Measurements from ENCODE around the gene VPS41. TPM values are rescaled to one million over a fixed set of nuclear protein-coding genes. Genes with fewer than 3 reads are reported as not detected.
A peak's percentile ranks its signal among the peaks of the same experiment; 100 is the strongest.

The VPS41 gene
- total RNA-seq, 3 donors from 2014 or later (not counting 1 experiment from before 2014, with no cell fraction given), result 67.3 to 81.8 (median 78.9) TPM

GRCh38 chr7:38890597-38890996 lies 18.4 kb downstream of the VPS41 start:
- Mint-ChIP-seq H3K27ac (no peak overlapping the region), H3K36me3 (peaks cover under 1% of the 10 kb centered on the region)
- WGBS (ENCODE audit: insufficient coverage), result 92% methylated on average over 3 of the region's 6 CpGs

DNA sequence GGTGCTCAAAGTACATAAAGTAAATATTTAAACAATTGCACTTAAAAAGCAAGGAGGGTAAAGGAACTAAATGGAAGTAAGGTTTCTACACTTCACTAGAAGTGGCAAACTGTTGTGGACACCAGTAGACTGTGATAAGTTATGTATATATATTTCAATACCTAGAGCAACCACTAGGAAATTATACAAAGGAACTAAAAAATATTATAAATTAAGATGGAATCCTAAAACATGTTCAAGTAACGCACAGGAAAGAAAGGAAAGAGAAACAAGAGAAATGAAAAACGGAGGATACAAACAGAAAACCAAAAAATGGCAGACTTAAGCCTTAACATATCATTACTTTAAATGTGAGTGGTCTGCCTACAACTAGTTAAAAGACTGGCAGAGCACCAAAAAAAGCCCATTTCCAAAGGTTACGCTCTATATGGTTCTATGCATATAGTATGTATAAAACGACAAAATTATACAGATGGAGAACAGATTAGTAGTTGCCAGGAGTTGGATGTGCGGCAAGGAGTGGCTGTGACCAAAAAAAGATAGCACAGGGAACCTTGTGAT lies 19.0 kb downstream of the VPS41 start:
- Mint-ChIP-seq H3K36me3 (no peaks in the 10 kb centered on the region), H3K4me3 (no peak overlapping the region)

More at GRCh38 chr7:38890597-38890996, 18.4 kb downstream of the VPS41 start:
- Histone ChIP-seq H3K9me3 (ENCODE audit: control insufficient read depth, insufficient read depth, low read length) (no peaks in the 10 kb centered on the region), H3K36me3 (ENCODE audit: control insufficient read depth, insufficient read depth, low read length) (peaks cover 8% of the 10 kb centered on the region), H3K4me3 (ENCODE audit: low read length) (no peak overlapping the region), H3K27me3 (ENCODE audit: control insufficient read depth, insufficient read depth, low read length) (no peaks in the 10 kb centered on the region), H3K4me1 (ENCODE audit: control insufficient read depth, insufficient read depth, low read length) (no peaks in the 10 kb centered on the region), H3K27ac (ENCODE audit: low read length) (no peak overlapping the region)
- no peak for ATAC-seq
- peaks cover 43% of the 10 kb centered on the region in 2 donors for H3K4me1 Mint-ChIP-seq
- H3K9me3 Mint-ChIP-seq, result no peaks in the 10 kb centered on the region
- TF ChIP-seq, protein P1, sequence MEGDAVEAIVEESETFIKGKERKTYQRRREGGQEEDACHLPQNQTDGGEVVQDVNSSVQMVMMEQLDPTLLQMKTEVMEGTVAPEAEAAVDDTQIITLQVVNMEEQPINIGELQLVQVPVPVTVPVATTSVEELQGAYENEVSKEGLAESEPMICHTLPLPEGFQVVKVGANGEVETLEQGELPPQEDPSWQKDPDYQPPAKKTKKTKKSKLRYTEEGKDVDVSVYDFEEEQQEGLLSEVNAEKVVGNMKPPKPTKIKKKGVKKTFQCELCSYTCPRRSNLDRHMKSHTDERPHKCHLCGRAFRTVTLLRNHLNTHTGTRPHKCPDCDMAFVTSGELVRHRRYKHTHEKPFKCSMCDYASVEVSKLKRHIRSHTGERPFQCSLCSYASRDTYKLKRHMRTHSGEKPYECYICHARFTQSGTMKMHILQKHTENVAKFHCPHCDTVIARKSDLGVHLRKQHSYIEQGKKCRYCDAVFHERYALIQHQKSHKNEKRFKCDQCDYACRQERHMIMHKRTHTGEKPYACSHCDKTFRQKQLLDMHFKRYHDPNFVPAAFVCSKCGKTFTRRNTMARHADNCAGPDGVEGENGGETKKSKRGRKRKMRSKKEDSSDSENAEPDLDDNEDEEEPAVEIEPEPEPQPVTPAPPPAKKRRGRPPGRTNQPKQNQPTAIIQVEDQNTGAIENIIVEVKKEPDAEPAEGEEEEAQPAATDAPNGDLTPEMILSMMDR (IDR thresholded peaks at IDR 0.05), result no peak
- H3K27me3 Mint-ChIP-seq (ENCODE audit: low read depth in 2 of 2), result no peaks in the 10 kb centered on the region
- intact Hi-C loops (cut with micrococcal nuclease), result no loop called here
- DNase-seq, result no peak
- H3K4me3 Mint-ChIP-seq, result no peak overlapping the region

DNA sequence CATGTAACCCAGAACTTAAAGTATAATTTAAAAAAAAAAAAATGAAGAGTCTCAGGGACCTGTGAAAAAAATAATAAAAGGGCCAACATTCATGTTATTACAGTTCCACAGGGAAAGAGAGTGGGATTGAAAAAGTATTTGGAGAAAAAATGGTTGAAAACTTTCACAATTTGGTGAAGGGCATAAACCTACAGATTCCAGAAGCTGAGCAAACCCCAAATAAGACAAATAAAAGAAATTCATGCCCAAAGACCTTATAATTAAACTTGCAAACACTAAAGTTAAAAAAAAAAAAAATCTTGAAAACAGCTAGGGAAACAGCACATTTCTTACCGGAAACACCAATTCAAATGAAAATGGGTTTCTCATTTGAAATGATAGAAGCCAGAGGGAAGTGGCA lies 19.9 kb downstream of the VPS41 start:
- H3K27ac Mint-ChIP-seq, result peak overlapping the region in 1 of 2 donors; percentile 11
- H3K36me3 Mint-ChIP-seq, result no peaks in the 10 kb centered on the region
- peaks cover 42 to 48% of the 10 kb centered on the region in 2 donors for H3K4me1 Mint-ChIP-seq
- H3K27me3 Mint-ChIP-seq (ENCODE audit: low read depth in 2 of 2), result no peaks in the 10 kb centered on the region
- Histone ChIP-seq H3K4me3 (ENCODE audit: low read length) (no peak overlapping the region), H3K4me1 (ENCODE audit: control insufficient read depth, insufficient read depth, low read length) (no peaks in the 10 kb centered on the region), H3K27me3 (ENCODE audit: control insufficient read depth, insufficient read depth, low read length) (no peaks in the 10 kb centered on the region), H3K36me3 (ENCODE audit: control insufficient read depth, insufficient read depth, low read length) (peaks cover 2% of the 10 kb centered on the region), H3K27ac (ENCODE audit: low read length) (no peak overlapping the region), H3K9me3 (ENCODE audit: control insufficient read depth, insufficient read depth, low read length) (no peaks in the 10 kb centered on the region)
- no peaks in the 10 kb centered on the region for H3K9me3 Mint-ChIP-seq
- intact Hi-C loops (cut with micrococcal nuclease), result no loop called here
- TF ChIP-seq, protein P1 (IDR thresholded peaks at IDR 0.05), result no peak
- WGBS (ENCODE audit: insufficient coverage), result no CpG with 5 or more reads among the region's 1 CpG
- ATAC-seq, result no peak
- H3K4me3 Mint-ChIP-seq, result no peak overlapping the region
- no peak for DNase-seq

More for the DNA sequence above, 19.0 kb downstream of the VPS41 start:
- H3K9me3 ChIP-seq (ENCODE audit: control insufficient read depth, insufficient read depth, low read length), result no peaks in the 10 kb centered on the region
- H3K36me3 ChIP-seq (ENCODE audit: control insufficient read depth, insufficient read depth, low read length), result peaks cover 5% of the 10 kb centered on the region
- Mint-ChIP-seq H3K27ac (no peak overlapping the region), H3K4me1 (peaks cover 43% of the 10 kb centered on the region in 2 donors), H3K27me3 (ENCODE audit: low read depth in 2 of 2) (no peaks in the 10 kb centered on the region), H3K9me3 (no peaks in the 10 kb centered on the region)
- H3K4me3 ChIP-seq (ENCODE audit: low read length), result no peak overlapping the region
- no peak for ATAC-seq
- TF ChIP-seq, protein P1 (IDR thresholded peaks at IDR 0.05), result peak; percentile 34
- H3K27me3 ChIP-seq (ENCODE audit: control insufficient read depth, insufficient read depth, low read length), result no peaks in the 10 kb centered on the region
- no peak overlapping the region for H3K27ac ChIP-seq (ENCODE audit: low read length)
- intact Hi-C loops (cut with micrococcal nuclease), result no loop called here
- DNase-seq, result no peak
- no peaks in the 10 kb centered on the region for H3K4me1 ChIP-seq (ENCODE audit: control insufficient read depth, insufficient read depth, low read length)
- 98% methylated on average over 3 of the region's 5 CpGs for WGBS (ENCODE audit: insufficient coverage)

- Mint-ChIP-seq H3K36me3 (no peaks in the 10 kb centered on the region), H3K27me3 (ENCODE audit: low read depth in 2 of 2) (no peaks in the 10 kb centered on the region), H3K27ac (no peak overlapping the region), H3K4me3 (no peak overlapping the region), H3K9me3 (no peaks in the 10 kb centered on the region), H3K4me1 (peaks cover 42 to 55% of the 10 kb centered on the region in 2 donors)
- peaks cover 2% of the 10 kb centered on the region for H3K36me3 ChIP-seq (ENCODE audit: control insufficient read depth, insufficient read depth, low read length)
- ATAC-seq (no peak), DNase-seq (no peak)
- no peaks in the 10 kb centered on the region for H3K4me1 ChIP-seq (ENCODE audit: control insufficient read depth, insufficient read depth, low read length)
- H3K27me3 ChIP-seq (ENCODE audit: control insufficient read depth, insufficient read depth, low read length), result no peaks in the 10 kb centered on the region
- WGBS (ENCODE audit: insufficient coverage), result 93% methylated on average over 10 of the region's 10 CpGs
- intact Hi-C loops (cut with micrococcal nuclease), result no loop called here
- no peak overlapping the region for H3K27ac ChIP-seq (ENCODE audit: low read length)
- no peaks in the 10 kb centered on the region for H3K9me3 ChIP-seq (ENCODE audit: control insufficient read depth, insufficient read depth, low read length)
- H3K4me3 ChIP-seq (ENCODE audit: low read length), result no peak overlapping the region
- TF ChIP-seq, protein P1 (IDR thresholded peaks at IDR 0.05), result no peak
These were observed 22.7 kb downstream of the VPS41 start for GRCh38 chr7:38886265-38886664.

All from natural killer cell (primary cell).